HG03457 (cell line): ENCODE measurements around the gene SEPSECS.

Experiments used
- ATAC-seq: cut with Tn5 transposase; IDR thresholded peaks from one replicate; pipeline ENCODE4 v1.9.1; 2021; ENCODE audit warnings: moderate number of reproducible peaks; ENCODE audit not compliant: unreplicated experiment

The SEPSECS gene

DNA sequence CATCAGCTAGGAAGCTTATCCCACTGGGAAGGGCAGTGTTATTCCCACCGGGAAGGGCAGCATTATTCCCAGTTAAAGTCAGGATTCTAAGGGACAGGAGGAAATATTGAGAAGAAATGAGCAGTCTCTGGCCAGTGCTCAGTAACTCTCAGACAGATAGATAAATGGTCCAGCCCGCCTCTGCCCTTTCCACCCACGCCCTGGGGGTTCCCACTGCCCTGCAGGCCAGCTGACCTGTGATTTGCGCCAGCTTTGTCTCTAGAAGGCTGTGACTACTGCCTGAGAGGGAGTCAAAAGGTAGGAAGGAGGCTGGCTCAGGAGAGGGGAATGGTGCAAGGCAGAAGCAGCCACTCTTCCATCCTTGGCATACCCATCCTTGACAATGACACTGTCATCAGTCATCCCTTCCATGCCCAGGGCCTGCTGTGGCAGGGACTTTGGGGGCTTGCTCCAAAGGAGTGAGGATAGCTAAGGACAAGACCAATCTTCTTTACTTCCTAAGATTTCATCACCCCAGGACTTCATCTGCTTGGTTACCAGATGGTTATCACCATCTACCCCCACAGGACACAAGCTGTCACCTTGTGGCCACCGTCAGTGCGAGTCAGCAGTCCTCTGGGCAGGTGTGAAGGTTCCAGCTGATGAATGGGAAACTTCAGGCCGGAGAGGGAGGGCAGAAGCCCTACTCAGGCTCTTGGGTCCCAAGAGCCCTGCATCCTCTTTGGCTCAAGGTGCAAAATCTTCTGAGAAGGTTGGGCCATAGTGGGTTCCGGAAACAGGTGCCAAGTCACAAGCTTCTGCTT lies 49.5 kb downstream of the SEPSECS start:
- ATAC-seq, result no peak

DNA sequence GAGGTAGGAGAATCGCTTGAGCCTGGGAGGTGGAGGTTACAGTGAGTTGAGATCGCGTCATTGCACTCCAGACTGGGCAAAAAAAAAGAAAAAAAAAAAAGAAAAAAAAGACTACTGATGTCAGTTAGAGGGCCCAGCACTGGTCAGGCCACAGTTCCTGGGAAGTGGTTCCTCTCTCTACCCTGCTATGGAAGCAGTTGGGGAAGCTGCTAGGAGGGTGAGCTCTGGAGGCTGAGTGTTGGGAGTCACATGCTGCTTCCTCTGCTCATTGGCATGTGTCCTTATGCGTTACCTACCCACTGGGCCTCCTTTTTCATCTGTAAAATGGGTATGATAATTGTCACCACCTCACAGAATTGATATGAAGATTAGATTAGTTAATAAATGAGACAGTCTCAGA lies 50.7 kb downstream of the SEPSECS start:
- no peak for ATAC-seq

GRCh38 chr4:25108556-25108955 lies 51.7 kb downstream of the SEPSECS start:
- ATAC-seq, result no peak

DNA sequence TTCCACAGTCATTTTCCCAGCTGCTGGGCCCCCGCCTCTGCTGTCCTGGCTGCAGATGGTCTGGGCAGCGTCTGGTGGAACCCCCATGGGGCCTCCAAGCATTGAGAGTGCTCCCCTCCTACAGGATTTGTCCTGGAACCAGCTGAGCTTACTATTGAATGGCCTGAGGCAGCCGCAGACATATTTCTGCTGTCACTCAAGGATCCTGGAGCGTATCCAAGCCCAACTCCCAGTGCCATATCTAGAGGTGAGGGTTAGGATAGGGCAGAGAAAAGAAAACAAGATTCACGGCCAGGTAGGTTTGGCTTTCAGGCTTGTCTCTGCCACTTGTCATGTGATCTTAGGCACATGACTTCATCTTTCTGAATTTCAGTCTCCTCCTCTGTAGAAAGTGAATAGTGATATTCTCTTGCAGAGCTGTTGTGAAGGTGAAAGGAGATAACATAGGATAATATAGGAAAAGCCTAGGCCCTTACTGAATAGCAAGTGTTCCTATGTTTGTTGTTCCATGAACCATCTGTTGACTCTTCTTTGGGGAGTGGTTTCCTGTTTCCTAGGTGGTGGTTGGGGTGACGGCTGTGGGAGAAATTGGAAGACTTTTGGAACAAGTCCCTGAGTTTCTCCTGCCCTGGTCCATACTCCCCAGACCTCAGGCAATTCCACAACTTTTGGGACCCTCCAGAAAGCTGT lies 52.3 kb downstream of the SEPSECS start:
- ATAC-seq, result no peak

GRCh38 chr4:25106363-25107151 lies 53.7 kb downstream of the SEPSECS start:
- ATAC-seq, result no peak

- ATAC-seq, result no peak
Measured at GRCh38 chr4:25104591-25104990, 55.7 kb downstream of the SEPSECS start.

GRCh38 chr4:25103418-25103817 lies 56.8 kb downstream of the SEPSECS start:
- ATAC-seq, result no peak

DNA sequence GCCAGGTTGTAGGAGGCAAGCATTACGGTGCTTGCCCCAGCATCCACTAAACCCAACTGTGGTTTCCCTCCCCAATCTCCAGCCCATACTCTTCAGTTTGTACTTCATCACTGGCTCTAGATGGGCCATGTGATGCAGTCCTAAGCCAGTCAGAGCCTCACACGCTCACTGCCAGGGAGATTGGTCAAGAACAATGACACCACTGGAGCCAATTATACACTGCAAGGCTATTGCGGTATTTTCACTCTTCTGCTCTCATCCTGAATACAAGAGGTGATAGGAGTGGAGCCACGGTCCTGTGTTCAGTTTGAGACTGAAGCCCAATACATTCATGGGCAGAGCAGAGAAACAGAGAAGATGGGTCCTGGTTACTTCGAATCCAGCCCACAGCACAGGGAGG lies 58.4 kb downstream of the SEPSECS start:
- ATAC-seq, result no peak

DNA sequence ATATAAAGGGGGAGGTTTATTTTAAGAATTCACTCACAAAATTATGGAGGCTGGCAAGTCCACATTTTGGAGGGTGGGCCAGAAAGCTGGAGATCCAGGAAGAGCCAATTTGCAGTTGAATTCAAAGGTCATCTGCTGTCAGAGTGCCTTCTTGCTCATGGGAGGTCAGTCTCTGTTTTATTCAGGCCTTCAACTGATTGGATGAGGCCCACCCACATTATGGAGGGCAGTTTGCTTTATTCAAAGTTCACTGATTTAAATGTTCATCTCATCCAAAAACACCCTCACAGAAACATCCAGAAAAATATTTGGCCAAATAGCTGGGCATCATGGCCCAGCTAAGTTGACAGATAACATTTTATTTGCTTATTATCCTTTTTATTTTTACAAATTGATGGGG lies 59.5 kb downstream of the SEPSECS start:
- no peak for ATAC-seq

GRCh38 chr4:25100021-25100555 lies 60.2 kb downstream of the SEPSECS start:
- no peak for ATAC-seq

DNA sequence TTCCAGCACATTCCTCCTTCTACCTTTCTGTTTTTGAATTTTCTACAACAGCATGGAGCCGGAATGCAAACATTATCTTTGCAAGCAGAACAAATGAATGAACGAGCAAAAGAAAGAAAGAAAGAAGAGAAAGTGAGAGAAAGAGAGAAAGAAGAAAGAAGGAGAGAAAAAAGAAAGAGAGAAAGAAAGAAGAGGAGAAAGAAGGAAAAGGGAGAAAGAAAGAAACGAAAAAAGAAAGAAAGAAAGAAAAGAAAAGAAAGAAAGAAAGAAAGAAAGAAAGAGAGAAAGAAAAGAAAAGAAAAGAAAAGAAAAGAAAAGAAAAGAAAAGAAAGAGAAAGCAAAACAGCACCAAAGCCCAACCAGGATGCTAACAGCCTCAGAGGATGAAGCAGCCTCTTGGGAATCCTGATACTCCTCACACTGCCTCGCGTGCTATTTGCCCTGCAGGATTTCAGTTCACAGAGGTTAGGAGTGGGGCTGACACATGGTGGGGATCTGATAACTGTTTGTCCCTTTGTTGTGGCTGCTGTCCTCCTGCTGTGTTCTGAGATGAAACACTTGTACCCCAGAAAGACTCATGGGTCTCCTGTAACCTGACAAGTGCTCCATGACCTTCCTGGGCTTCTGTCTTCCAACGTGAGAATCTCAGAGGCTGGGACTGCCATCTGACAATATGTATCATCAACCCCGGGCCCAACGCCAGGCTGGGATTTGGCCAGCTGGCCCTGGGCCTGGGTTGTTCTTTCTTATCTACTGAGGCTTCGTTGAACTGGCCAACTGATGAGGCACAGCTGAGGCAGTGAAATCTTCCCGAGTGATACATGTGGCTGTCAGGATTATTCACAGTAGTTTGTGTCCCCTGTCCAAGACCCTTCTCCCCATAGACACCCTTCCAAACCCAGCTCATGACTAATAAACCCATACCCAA lies 61.0 kb downstream of the SEPSECS start:
- no peak for ATAC-seq

GRCh38 chr4:25096981-25097443 lies 63.2 kb downstream of the SEPSECS start:
- no peak for ATAC-seq

DNA sequence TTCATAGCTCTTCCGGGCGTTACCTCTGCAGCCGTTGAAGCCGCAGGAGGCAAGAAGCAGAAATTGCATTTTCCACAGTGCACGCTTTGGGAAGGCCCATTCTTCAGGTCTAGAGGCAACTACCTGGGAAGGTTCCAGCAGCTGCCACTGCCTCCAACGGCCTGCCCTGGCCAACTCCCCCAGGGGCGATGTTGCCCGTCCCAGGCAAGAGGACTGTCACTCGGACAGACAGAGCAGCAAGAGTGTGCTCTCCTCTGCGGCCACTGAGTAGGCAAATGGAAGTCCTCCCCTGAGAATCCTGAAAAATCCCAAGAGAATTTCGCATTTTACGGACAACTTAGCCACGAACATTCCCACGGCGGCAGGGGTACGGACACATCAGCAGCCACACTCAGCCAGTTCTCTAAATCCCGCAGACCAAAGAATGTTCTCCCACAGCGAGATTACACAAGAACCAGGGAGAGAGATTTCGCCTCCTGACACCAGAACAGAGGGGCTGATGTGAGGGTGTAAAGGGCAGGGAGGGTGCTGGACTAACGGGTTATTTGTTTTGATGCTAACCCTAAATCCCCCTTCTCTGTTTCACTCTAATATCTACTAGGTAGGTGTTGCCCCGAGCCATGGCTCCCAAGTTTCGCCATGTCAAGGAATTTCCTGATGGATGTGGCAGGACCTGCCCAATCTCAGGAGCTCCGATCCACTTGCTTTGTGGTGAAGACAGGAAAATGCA lies 63.8 kb downstream of the SEPSECS start:
- no peak for ATAC-seq

- no peak for ATAC-seq
Measured at GRCh38 chr4:25095837-25096236, 64.4 kb downstream of the SEPSECS start.

DNA sequence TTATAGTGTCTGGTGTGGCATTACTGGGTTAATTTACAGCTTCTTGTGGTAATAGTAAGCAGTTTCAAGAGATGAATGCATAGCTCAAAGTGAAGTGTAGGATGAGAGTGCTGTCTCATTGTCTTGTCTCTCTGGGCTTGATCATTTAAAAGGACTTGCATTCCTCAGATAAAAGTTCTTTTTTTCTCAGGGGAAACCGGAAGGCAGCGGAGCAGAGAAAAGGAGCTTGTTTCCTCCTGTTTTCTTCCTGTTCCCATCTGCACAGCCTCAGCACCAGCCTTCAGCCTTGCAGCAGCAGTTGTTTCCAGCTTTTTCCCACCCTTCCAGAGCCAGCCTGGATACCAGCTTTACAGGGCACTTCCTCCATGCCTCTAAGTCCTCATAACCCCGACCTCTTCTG lies 68.1 kb downstream of the SEPSECS start:
- no peak for ATAC-seq

- no peak for ATAC-seq
Measured at GRCh38 chr4:25090516-25090915, 69.7 kb downstream of the SEPSECS start.

- no peak for ATAC-seq
Measured at GRCh38 chr4:25089051-25089763, 71.0 kb downstream of the SEPSECS start.

- ATAC-seq, result no peak
Measured at GRCh38 chr4:25088093-25088952, 71.9 kb downstream of the SEPSECS start.
